ENCODE results near the gene KIAA0319L. TPM values are rescaled to one million over a fixed set of nuclear protein-coding genes. Genes with fewer than 3 reads are reported as not detected.
"Not testable (repeated sequence)": the region's sequence is repeated elsewhere in the genome, so short reads cannot be mapped to it uniquely, and the experiment has no call there.

Gene KIAA0319L
- total and polyA plus RNA-seq, 3 donors from 2014 or later = 55.6 to 90.1 (median 90.1) TPM

- no peaks in the 10 kb centered on the region for H3K36me3 ChIP-seq (ENCODE audit: low read depth, missing control alignments)
- H3K9me3 ChIP-seq = no peaks in the 10 kb centered on the region
- DNase-seq = no peak
- intact Hi-C loops (cut with DNase I; ENCODE audit: low total_unique reads) = no loop called here
- H3K27ac ChIP-seq = no peak overlapping the region
- no peak overlapping the region for H3K4me3 ChIP-seq
- 91 to 94% methylated on average over 4 of the region's 4 CpGs for WGBS, 2 donors
- TF ChIP-seq POLR2A (IDR thresholded peaks at IDR 0.05) = no peak
- TF ChIP-seq CTCF (IDR thresholded peaks at IDR 0.05) = no peak
- H3K27me3 ChIP-seq = no peaks in the 10 kb centered on the region
- H3K4me1 ChIP-seq = no peaks in the 10 kb centered on the region
Measured at GRCh38 chr1:35470977-35471613, 86.1 kb downstream of the KIAA0319L start.

- DNase-seq = no peak
- intact Hi-C loops (cut with DNase I; ENCODE audit: low total_unique reads) = no loop called here
- H3K27me3 ChIP-seq = no peaks in the 10 kb centered on the region
- H3K9me3 ChIP-seq = no peaks in the 10 kb centered on the region
- 42 to 62% methylated on average over 1 of the region's 1 CpG for WGBS, 2 donors
- H3K4me1 ChIP-seq = no peaks in the 10 kb centered on the region
- no peak overlapping the region for H3K27ac ChIP-seq
- H3K4me3 ChIP-seq = no peak overlapping the region
- TF ChIP-seq CTCF (IDR thresholded peaks at IDR 0.05) (no peak), POLR2A (IDR thresholded peaks at IDR 0.05) (no peak)
- no peaks in the 10 kb centered on the region for H3K36me3 ChIP-seq (ENCODE audit: low read depth, missing control alignments)
Measured at GRCh38 chr1:35466120-35466519, 91.1 kb downstream of the KIAA0319L start.

GRCh38 chr1:35463749-35464148 lies 93.5 kb downstream of the KIAA0319L start:
- H3K27ac ChIP-seq; DNase-seq; H3K27me3 ChIP-seq; H3K9me3 ChIP-seq; H3K4me3 ChIP-seq; intact Hi-C loops (cut with DNase I; ENCODE audit: low total_unique reads); H3K36me3 ChIP-seq (ENCODE audit: low read depth, missing control alignments); H3K4me1 ChIP-seq: not testable (repeated sequence)
- WGBS, 2 donors = 90 to 93% methylated on average over 2 of the region's 2 CpGs

- no peaks in the 10 kb centered on the region for H3K36me3 ChIP-seq (ENCODE audit: low read depth, missing control alignments)
- 84 to 93% methylated on average over 2 of the region's 2 CpGs for WGBS, 2 donors
- no peaks in the 10 kb centered on the region for H3K27me3 ChIP-seq
- H3K4me1 ChIP-seq = no peaks in the 10 kb centered on the region
- intact Hi-C loops (cut with DNase I; ENCODE audit: low total_unique reads) = no loop called here
- no peak overlapping the region for H3K27ac ChIP-seq
- DNase-seq = no peak
- H3K9me3 ChIP-seq = no peaks in the 10 kb centered on the region
- TF ChIP-seq POLR2A (IDR thresholded peaks at IDR 0.05) (no peak), CTCF (IDR thresholded peaks at IDR 0.05) (no peak)
- H3K4me3 ChIP-seq = no peak overlapping the region
Measured at GRCh38 chr1:35463232-35463631, 94.0 kb downstream of the KIAA0319L start.

GRCh38 chr1:35461966-35462651 lies 95.1 kb downstream of the KIAA0319L start:
- WGBS, 2 donors = 90 to 91% methylated on average over 5 of the region's 5 CpGs
- DNase-seq = no peak
- intact Hi-C loops (cut with DNase I; ENCODE audit: low total_unique reads) = no loop called here
- Histone ChIP-seq H3K4me1 (no peaks in the 10 kb centered on the region), H3K4me3 (no peak overlapping the region), H3K27me3 (no peaks in the 10 kb centered on the region), H3K9me3 (no peaks in the 10 kb centered on the region), H3K27ac (no peak overlapping the region), H3K36me3 (ENCODE audit: low read depth, missing control alignments) (no peaks in the 10 kb centered on the region)
- TF ChIP-seq CTCF (IDR thresholded peaks at IDR 0.05) = no peak
- no peak for TF ChIP-seq POLR2A (IDR thresholded peaks at IDR 0.05)

All from testis (tissue), 3 donors.